H7 (cell line): ENCODE data around the gene NAA80. TPM values are rescaled to one million over a fixed set of nuclear protein-coding genes. Genes with fewer than 3 reads are reported as not detected.
"Not testable (repeated sequence)": the region's sequence is repeated elsewhere in the genome, so short reads cannot be mapped to it uniquely, and the experiment has no call there.

Experiments
- DNase-seq: peaks from one replicate; pipeline ENCODE4 v3.0.0; 2012
- H3K27me3 ChIP-seq: 2 replicates; pipeline ENCODE4 v1.6.0; 2011; ENCODE audit warnings: mild to moderate bottlenecking, low read length; ENCODE audit not compliant: control insufficient read depth, insufficient read depth
- H3K36me3 ChIP-seq: replicated peaks from 2 replicates; pipeline ENCODE4 v1.5.1; 2011; ENCODE audit warnings: low read length; ENCODE audit not compliant: control insufficient read depth, insufficient read depth
- H3K4me3 ChIP-seq: 2 replicates; pipeline ENCODE4 v1.5.1; 2011; ENCODE audit warnings: low read depth, mild to moderate bottlenecking, control low read depth, low read length, moderate library complexity; ENCODE audit not compliant: insufficient read depth
- total RNA-seq: library from RNA; depleted of rRNA; stranded (reverse); fragments of >200 nt; shearing (Covaris generic); gene quantifications from 2 replicates; pipeline ENCODE4 v1.2.3, GENCODE V29; 2014

Gene NAA80
- total RNA-seq, 1 experiment from 2014 or later, result 23.7 TPM

- DNase-seq, result peak; percentile 87
- H3K36me3 ChIP-seq, result no peaks in the 10 kb centered on the region
- H3K27me3 ChIP-seq, result peaks cover 39% of the 10 kb centered on the region
- peak overlapping the region; percentile 41; the same call in 1 of the 2 replicates for H3K4me3 ChIP-seq
Observed at GRCh38 chr3:50275996-50276761, 23.0 kb downstream of the NAA80 start.

DNA sequence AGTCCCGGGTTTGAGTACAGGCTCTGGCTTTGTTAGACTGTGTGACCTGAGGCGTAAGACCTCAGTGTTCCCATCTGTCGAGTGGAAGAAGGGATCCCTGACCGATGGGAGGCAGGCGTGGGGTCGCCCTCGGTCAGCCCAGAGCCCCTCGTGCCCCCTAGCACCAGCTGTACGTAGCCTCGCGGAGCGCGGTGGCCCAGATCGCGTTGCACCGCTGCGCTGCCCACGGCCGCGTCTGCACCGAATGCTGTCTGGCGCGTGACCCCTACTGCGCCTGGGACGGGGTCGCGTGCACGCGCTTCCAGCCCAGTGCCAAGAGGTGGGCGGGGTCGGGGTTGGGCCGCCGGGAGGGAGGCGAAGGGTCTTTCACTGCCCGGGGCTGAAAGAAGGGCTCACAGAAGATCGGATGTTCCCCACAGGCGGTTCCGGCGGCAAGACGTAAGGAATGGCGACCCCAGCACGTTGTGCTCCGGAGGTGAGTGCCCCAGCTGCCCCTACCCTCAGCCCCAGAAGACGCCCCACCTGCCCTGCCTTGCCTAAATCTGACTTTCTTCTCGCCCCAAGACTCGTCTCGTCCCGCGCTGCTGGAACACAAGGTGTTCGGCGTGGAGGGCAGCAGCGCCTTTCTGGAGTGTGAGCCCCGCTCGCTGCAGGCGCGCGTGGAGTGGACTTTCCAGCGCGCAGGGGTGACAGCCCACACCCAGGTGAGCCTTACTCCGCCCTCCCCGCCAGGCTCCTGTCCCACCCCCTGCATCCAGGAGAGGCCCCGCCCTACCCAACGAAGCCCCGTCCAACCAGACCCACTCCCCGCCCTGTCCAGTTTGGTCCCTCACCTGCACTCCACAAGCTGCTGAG lies 23.8 kb downstream of the NAA80 start:
- Histone ChIP-seq H3K4me3 (peak overlapping the region; percentile 41), H3K27me3 (peaks cover 39% of the 10 kb centered on the region), H3K36me3 (no peaks in the 10 kb centered on the region)
- peak; percentile 95 for DNase-seq

DNA sequence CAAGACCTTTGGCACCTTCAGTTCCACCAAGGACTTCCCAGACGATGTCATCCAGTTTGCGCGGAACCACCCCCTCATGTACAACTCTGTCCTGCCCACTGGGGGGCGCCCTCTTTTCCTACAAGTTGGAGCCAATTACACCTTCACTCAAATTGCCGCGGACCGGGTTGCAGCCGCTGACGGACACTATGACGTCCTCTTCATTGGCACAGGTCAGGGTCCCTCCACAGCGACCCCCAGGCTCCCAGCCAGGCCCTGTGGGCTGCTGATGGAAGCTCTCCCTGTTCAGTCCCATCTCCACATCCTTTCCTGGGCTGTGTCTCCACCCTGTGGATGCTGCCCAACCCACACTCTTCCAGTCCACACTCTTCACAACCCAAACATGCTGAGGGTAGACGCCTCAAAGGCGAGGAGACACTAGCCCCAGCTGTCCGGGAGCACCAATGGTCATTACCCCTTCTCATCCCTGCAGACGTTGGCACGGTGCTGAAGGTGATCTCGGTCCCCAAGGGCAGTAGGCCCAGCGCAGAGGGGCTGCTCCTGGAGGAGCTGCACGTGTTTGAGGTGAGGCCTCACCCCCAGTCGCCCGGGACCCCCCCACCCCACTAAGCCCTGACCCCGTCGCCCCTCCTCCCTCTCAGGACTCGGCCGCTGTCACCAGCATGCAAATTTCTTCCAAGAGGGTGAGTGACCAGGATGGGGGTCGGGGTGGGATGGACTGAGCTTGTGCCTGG lies 24.7 kb downstream of the NAA80 start:
- H3K36me3 ChIP-seq, result no peaks in the 10 kb centered on the region
- H3K27me3 ChIP-seq, result peaks cover 39% of the 10 kb centered on the region
- no peak overlapping the region; the same call in 1 of the 2 replicates for H3K4me3 ChIP-seq
- DNase-seq, result peak; percentile 94

- Histone ChIP-seq H3K36me3 (no peaks in the 10 kb centered on the region), H3K27me3 (peaks cover 39% of the 10 kb centered on the region), H3K4me3 (no peak overlapping the region)
- peak; percentile 75 for DNase-seq
Observed at GRCh38 chr3:50273689-50274065, 25.5 kb downstream of the NAA80 start.

DNA sequence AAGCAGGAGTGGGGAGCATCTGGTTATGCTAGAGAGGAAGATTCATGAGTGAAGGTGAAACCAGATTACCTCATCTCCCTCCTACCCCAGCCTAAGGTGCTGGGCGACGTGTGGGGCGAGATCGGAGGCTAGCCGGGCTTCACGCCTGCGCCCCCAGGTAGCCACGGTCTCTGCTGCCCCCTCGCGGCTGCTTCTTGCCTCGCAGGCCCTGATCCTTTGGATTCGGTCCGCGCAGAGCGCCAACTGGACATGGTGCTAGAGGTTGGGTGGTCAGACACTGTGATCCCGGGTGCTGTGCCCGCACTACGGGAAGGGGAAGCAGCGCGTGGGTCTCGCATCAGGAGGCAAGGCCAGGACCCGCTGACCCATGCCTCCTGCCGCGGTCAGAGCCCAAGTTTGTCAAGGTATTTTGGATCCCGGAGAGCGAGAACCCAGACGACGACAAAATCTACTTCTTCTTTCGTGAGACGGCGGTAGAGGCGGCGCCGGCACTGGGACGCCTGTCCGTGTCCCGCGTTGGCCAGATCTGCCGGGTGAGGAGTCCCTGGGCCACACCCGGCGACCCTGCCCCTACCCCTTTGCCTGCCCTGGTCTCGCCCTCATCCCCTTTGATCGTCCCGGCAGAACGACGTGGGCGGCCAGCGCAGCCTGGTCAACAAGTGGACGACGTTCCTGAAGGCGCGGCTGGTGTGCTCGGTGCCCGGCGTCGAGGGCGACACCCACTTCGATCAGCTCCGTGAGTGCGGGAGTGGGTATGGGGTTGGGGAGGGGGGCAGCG lies 26.1 kb downstream of the NAA80 start:
- peaks cover 39% of the 10 kb centered on the region for H3K27me3 ChIP-seq
- no peaks in the 10 kb centered on the region for H3K36me3 ChIP-seq
- peak overlapping the region; percentile 25; the same call in 1 of the 2 replicates for H3K4me3 ChIP-seq
- peak; percentile 99 for DNase-seq

DNA sequence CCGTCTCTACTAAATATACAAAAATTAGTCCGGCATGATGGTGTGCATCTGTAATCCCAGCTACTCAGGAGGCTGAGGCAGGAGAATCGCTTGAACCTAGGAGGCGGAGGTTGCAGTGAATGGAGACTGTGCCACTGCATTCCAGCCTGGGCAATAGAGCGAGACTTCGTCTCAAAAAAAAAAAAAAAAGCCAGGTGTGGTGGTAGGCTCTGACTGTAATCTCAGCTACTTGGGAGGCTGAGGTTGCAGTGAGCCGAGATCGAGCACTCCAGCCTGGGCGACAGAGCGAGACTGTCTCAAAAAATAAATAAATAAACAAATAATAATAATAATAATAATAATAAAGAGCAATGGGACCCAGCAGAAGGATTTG lies 26.7 kb downstream of the NAA80 start:
- DNase-seq, H3K36me3 ChIP-seq, H3K4me3 ChIP-seq: not testable (repeated sequence)
- peaks cover 39% of the 10 kb centered on the region for H3K27me3 ChIP-seq

GRCh38 chr3:50271314-50271936 lies 27.8 kb downstream of the NAA80 start:
- H3K36me3 ChIP-seq, result no peaks in the 10 kb centered on the region
- H3K4me3 ChIP-seq, result no peak overlapping the region
- DNase-seq, result no peak
- peaks cover 34% of the 10 kb centered on the region for H3K27me3 ChIP-seq

GRCh38 chr3:50270422-50271224 lies 28.6 kb downstream of the NAA80 start:
- H3K27me3 ChIP-seq, result peaks cover 26% of the 10 kb centered on the region
- no peaks in the 10 kb centered on the region for H3K36me3 ChIP-seq
- no peak for DNase-seq
- H3K4me3 ChIP-seq, result no peak overlapping the region

DNA sequence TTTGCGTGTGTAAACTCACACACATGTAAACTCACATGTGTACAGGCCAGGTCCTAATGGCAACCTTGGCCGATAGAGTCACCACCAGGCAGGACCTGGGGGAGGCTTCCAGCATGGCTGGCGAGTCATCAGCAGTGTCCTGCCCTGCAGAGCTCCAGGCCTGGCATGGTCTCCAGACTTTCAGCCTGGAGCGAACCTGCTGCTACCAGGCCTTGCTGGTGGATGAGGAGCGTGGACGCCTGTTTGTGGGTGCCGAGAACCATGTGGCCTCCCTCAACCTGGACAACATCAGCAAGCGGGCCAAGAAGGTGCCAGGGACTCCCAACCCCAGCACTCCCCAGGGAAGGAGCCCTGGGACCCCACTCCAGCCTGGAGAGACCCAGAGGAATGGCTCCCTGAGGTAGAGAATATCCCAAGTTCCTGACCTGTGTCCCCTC lies 29.2 kb downstream of the NAA80 start:
- H3K4me3 ChIP-seq, result no peak overlapping the region

DNA sequence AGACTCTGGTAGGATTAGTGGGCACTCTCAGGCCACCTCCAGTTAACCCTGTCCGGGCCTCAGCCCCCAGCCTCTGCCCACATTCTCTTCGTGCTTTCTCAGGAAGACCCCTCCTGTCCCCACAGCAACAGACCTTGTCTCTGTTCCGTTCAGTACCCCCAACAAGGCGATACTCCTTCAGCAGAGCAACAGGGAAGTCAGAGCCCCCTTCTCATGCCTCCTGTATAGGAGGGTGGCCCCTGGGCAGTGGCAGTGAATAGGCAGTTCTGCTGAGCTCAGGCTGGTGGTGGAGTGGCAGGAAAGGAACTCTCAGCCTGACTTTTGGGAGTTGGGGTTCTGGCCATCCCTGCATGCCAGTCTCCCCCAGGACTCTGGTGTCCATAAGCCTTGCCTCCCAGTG lies 29.7 kb downstream of the NAA80 start:
- no peaks in the 10 kb centered on the region for H3K36me3 ChIP-seq
- no peak for DNase-seq
- no peak overlapping the region for H3K4me3 ChIP-seq
- peaks cover 14% of the 10 kb centered on the region for H3K27me3 ChIP-seq

More for the DNA sequence above, 29.2 kb downstream of the NAA80 start:
- DNase-seq, result no peak
- H3K36me3 ChIP-seq, result no peaks in the 10 kb centered on the region
- peaks cover 20% of the 10 kb centered on the region for H3K27me3 ChIP-seq

- Histone ChIP-seq H3K36me3 (no peaks in the 10 kb centered on the region), H3K27me3 (peaks cover 9% of the 10 kb centered on the region), H3K4me3 (no peak within 1 kb of the TSS)
- peak; percentile 82 for DNase-seq
Observed at GRCh38 chr3:50268703-50269451, 30.3 kb downstream of the NAA80 start, which contains the start of gene SEMA3B. TSS of gene SEMA3B (plus strand) at chr3:50269147. CDS start at chr3:50269241, 94 bp downstream.

GRCh38 chr3:50268276-50268675 lies 30.9 kb downstream of the NAA80 start:
- no peak for DNase-seq
- H3K27me3 ChIP-seq, result peaks cover 3% of the 10 kb centered on the region
- no peaks in the 10 kb centered on the region for H3K36me3 ChIP-seq
- H3K4me3 ChIP-seq, result no peak overlapping the region
